RWPE2 (cell line): ENCODE results near the gene MAP3K5.

Experiments used
- ATAC-seq: fragments of 200-7000 bp; cut with Tn5 transposase; 3 replicates; pipeline ENCODE4 v1.9.1; 2021; ENCODE audit warnings: low read depth
- DNase-seq: peaks from one replicate; pipeline ENCODE4 v3.0.0-alpha.2; 2020; ENCODE audit warnings: low spot score
- H3K27ac ChIP-seq: fragments of 450-650 bp; 2 replicates; pipeline ENCODE4 v1.5.1; 2017; ENCODE audit warnings: mild to moderate bottlenecking; ENCODE audit not compliant: poor library complexity, severe bottlenecking
- H3K27me3 ChIP-seq: fragments of 250-450 bp; sonication (Bioruptor Pico); 2 replicates; pipeline ENCODE4 v1.5.1; 2021; ENCODE audit warnings: mild to moderate bottlenecking, moderate library complexity; ENCODE audit not compliant: insufficient read depth, poor library complexity, severe bottlenecking
- H3K36me3 ChIP-seq: fragments of 250-450 bp; sonication (Bioruptor Pico); 2 replicates; pipeline ENCODE4 v1.5.1; 2020; ENCODE audit warnings: low read depth, mild to moderate bottlenecking, moderate library complexity
- H3K4me1 ChIP-seq: fragments of 250-450 bp; sonication (Bioruptor Pico); 2 replicates; pipeline ENCODE4 v1.5.1; 2021; ENCODE audit warnings: mild to moderate bottlenecking, moderate library complexity; ENCODE audit not compliant: insufficient read depth, poor library complexity, severe bottlenecking
- H3K4me3 ChIP-seq: fragments of 250-450 bp; sonication (Bioruptor Pico); 2 replicates; pipeline ENCODE4 v1.5.1; 2021; ENCODE audit warnings: mild to moderate bottlenecking, moderate library complexity; ENCODE audit not compliant: severe bottlenecking
- H3K9me3 ChIP-seq: fragments of 250-450 bp; sonication (Bioruptor Pico); 2 replicates; pipeline ENCODE4 v1.5.1; 2021; ENCODE audit warnings: mild to moderate bottlenecking, moderate library complexity; ENCODE audit not compliant: severe bottlenecking
- TF ChIP-seq, protein P1 (sequence below): fragments of 450-650 bp; IDR thresholded peaks from one replicate; pipeline ENCODE4 v1.5.1; 2017; ENCODE audit warnings: mild to moderate bottlenecking, moderate library complexity; ENCODE audit not compliant: poor library complexity, severe bottlenecking

MAP3K5 gene

GRCh38 chr6:136582711-136583471 lies 209.4 kb downstream of the MAP3K5 start:
- TF ChIP-seq, protein P1, sequence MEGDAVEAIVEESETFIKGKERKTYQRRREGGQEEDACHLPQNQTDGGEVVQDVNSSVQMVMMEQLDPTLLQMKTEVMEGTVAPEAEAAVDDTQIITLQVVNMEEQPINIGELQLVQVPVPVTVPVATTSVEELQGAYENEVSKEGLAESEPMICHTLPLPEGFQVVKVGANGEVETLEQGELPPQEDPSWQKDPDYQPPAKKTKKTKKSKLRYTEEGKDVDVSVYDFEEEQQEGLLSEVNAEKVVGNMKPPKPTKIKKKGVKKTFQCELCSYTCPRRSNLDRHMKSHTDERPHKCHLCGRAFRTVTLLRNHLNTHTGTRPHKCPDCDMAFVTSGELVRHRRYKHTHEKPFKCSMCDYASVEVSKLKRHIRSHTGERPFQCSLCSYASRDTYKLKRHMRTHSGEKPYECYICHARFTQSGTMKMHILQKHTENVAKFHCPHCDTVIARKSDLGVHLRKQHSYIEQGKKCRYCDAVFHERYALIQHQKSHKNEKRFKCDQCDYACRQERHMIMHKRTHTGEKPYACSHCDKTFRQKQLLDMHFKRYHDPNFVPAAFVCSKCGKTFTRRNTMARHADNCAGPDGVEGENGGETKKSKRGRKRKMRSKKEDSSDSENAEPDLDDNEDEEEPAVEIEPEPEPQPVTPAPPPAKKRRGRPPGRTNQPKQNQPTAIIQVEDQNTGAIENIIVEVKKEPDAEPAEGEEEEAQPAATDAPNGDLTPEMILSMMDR, result peak; percentile 84
- ATAC-seq, result peak; percentile 63; the same call in 2 of the 3 replicates

DNA sequence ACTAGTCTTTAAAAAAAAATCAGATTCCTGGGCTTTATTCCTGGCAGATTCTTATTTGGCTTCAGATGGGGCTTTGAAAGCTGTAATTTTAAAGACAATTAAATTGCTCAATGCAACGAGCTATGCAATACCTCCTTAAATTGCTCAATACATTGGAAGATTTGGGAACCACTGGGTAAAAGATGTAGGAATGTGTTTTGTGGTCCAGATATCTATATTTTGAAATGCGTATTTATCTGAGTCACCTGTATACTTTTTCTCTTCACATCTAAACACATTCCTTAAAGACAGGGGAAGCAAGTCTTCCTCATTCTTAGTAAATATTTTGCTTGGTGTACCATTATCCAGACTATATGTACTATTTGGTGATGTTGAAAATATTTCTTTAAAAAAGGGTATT lies 212.5 kb downstream of the MAP3K5 start:
- no peaks in the 10 kb centered on the region for H3K27me3 ChIP-seq
- H3K4me1 ChIP-seq, result peaks cover 3% of the 10 kb centered on the region
- DNase-seq (no peak), ATAC-seq (no peak; the same call in 2 of the 3 replicates)
- H3K36me3 ChIP-seq, result no peaks in the 10 kb centered on the region
- H3K4me3 ChIP-seq, result no peak overlapping the region
- no peaks in the 10 kb centered on the region for H3K9me3 ChIP-seq
- TF ChIP-seq, protein P1, result no peak
- H3K27ac ChIP-seq, result no peak overlapping the region

More at GRCh38 chr6:136582711-136583471, 209.4 kb downstream of the MAP3K5 start:
- no peak overlapping the region for H3K4me3 ChIP-seq
- H3K36me3 ChIP-seq, result no peaks in the 10 kb centered on the region
- H3K27ac ChIP-seq, result no peak overlapping the region
- no peaks in the 10 kb centered on the region for H3K27me3 ChIP-seq
- DNase-seq, result no peak
- H3K4me1 ChIP-seq, result peaks cover 12% of the 10 kb centered on the region
- no peaks in the 10 kb centered on the region for H3K9me3 ChIP-seq

GRCh38 chr6:136576821-136577220 lies 215.5 kb downstream of the MAP3K5 start:
- no peak for ATAC-seq
- no peaks in the 10 kb centered on the region for H3K9me3 ChIP-seq
- no peak overlapping the region for H3K4me3 ChIP-seq
- no peak overlapping the region for H3K27ac ChIP-seq
- DNase-seq, result no peak
- TF ChIP-seq, protein P1, result no peak
- no peaks in the 10 kb centered on the region for H3K36me3 ChIP-seq
- H3K27me3 ChIP-seq, result no peaks in the 10 kb centered on the region
- no peaks in the 10 kb centered on the region for H3K4me1 ChIP-seq

GRCh38 chr6:136571496-136571895 lies 220.8 kb downstream of the MAP3K5 start:
- H3K9me3 ChIP-seq, result peaks cover 3% of the 10 kb centered on the region
- no peaks in the 10 kb centered on the region for H3K36me3 ChIP-seq
- H3K4me3 ChIP-seq, result no peak overlapping the region
- H3K27ac ChIP-seq, result no peak overlapping the region
- ATAC-seq (no peak), DNase-seq (no peak)
- H3K4me1 ChIP-seq, result no peaks in the 10 kb centered on the region
- no peaks in the 10 kb centered on the region for H3K27me3 ChIP-seq
- TF ChIP-seq, protein P1, result no peak

DNA sequence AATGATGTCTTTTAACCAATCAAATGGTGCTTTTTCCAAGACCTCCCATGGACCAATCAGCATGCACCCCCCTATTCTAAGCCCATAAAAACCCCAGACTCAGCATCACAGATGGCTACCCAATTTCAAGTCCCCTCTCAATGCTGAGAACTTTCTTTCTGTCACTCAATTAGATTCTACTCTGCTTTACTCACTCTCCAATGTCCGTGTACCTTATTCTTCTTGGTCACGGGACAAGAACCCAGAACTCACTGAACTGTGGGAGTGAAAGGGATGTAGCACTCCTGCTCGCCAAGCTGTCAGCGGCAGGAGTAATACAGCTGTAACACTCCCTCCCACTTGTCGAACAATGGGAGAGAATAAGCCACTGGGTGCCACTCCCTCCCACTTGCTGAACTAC lies 221.2 kb downstream of the MAP3K5 start:
- Histone ChIP-seq H3K9me3 (peaks cover 3% of the 10 kb centered on the region), H3K4me1 (no peaks in the 10 kb centered on the region), H3K27ac (no peak overlapping the region), H3K4me3 (no peak overlapping the region), H3K36me3 (no peaks in the 10 kb centered on the region), H3K27me3 (no peaks in the 10 kb centered on the region)
- DNase-seq (no peak), ATAC-seq (no peak)
- TF ChIP-seq, protein P1, result no peak
